ENCODE measurements around the gene TNC.

- TF ChIP-seq CTCF (IDR thresholded peaks at IDR 0.05; ENCODE audit: low read depth, low read length, poor library complexity, severe bottlenecking) (no peak), EZH2phosphoT487 (IDR thresholded peaks at IDR 0.05; ENCODE audit: borderline replicate concordance, low read length) (no peak)
These were observed 117.7 kb downstream of the TNC start for GRCh38 chr9:115000217-115000639.
